Esophagus muscularis mucosa (tissue), 4 donors: ENCODE data around the gene MYADML2.

Source experiments
- EP300 ChIP-seq: sonication (generic); formaldehyde crosslinking; IDR thresholded peaks from one replicate; pipeline ENCODE4 v1.6.1; 2017; ENCODE audit warnings: antibody characterized with exemption
- POLR2A ChIP-seq: fragments of 450-650 bp; IDR thresholded peaks from one replicate; pipeline ENCODE4 v1.6.1; 2017; ENCODE audit warnings: antibody characterized with exemption, moderate library complexity, mild to moderate bottlenecking, low read depth
- POLR2AphosphoS5 ChIP-seq, 2 donors: sonication (generic); formaldehyde crosslinking; IDR thresholded peaks; one replicate each; pipeline ENCODE4 v1.6.1; 2017; ENCODE audit warnings: antibody characterized with exemption in 2 of 2
- TF ChIP-seq, protein P1 (sequence below), 3 experiments: fragments of 200-600 bp in 2 of 3; fragments of 450-650 bp in 1 of 3; sonication (generic) in 2 of 3; IDR thresholded peaks; one replicate each; pipeline ENCODE4 v1.5.1; 2017 to 2019; ENCODE audit warnings: antibody characterized with exemption in 3 of 3, mild to moderate bottlenecking in 2 of 3, moderate library complexity in 1 of 3

DNA sequence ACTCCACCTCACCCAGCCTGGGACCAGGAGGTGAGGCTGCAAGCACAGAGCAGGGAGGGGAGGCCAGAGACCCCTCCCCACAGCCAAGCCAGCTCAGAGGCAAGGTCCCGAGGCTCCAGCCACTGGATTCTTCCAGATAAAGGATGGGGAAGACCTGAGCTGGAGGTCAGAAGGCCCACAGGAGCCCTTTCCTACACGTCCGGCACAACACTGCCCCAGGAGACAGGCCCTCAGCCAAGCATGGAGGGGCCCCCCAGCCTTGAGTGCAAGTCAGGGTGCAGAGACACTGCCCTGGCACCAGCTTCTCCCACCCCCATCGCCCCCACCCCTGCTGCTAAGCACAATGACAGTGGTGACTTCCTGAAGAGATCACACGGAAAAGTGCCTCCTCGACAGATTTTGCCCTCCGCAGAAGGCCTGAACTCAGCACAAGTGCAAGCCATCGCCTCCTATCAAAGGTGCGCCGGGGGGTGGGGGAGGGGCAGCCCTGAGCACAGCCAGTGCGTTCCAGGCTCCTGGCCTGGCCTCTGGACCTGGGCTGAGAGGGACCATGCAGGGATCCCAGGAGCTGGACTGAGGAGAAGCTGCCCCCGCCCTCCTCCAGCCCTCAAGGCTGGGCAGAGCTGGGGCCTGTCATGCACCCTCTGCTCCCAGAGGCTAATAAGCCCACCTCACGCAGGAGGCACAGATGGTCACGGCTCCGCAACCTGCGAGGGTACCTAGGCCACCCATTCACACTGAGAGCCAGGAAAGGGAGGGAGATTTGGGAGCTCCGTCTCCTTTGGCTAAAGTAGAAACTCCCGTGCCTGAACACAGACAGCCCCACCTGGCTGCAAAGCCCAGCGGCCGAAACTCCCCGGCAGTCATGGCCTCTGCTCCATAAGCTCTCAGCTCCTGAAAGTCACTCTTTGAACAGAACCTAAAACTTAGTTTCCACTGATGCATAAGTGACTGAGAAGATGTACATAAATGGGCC lies 22.2 kb downstream of the MYADML2 start:
- TF ChIP-seq, protein P1, sequence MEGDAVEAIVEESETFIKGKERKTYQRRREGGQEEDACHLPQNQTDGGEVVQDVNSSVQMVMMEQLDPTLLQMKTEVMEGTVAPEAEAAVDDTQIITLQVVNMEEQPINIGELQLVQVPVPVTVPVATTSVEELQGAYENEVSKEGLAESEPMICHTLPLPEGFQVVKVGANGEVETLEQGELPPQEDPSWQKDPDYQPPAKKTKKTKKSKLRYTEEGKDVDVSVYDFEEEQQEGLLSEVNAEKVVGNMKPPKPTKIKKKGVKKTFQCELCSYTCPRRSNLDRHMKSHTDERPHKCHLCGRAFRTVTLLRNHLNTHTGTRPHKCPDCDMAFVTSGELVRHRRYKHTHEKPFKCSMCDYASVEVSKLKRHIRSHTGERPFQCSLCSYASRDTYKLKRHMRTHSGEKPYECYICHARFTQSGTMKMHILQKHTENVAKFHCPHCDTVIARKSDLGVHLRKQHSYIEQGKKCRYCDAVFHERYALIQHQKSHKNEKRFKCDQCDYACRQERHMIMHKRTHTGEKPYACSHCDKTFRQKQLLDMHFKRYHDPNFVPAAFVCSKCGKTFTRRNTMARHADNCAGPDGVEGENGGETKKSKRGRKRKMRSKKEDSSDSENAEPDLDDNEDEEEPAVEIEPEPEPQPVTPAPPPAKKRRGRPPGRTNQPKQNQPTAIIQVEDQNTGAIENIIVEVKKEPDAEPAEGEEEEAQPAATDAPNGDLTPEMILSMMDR (IDR thresholded peaks at IDR 0.05): no peak
- TF ChIP-seq POLR2A: no peak
- TF ChIP-seq EP300: no peak
- no peak for TF ChIP-seq POLR2AphosphoS5 (IDR thresholded peaks at IDR 0.05)
